H9 (cell line): ENCODE data around the gene INTS15. TPM values are rescaled to one million over a fixed set of nuclear protein-coding genes. Genes with fewer than 3 reads are reported as not detected.

Experiments used
- DNase-seq: peaks from one replicate; pipeline ENCODE4 v3.0.0-alpha.2; 2017
- H2AFZ ChIP-seq: one replicate; pipeline ENCODE4 v1.6.1; 2013; ENCODE audit warnings: mild to moderate bottlenecking, low read length, control low read depth, moderate library complexity
- H2AK5ac ChIP-seq: 2 replicates; pipeline ENCODE4 v1.6.1; 2013; ENCODE audit warnings: low read length, control low read depth, mixed read lengths; ENCODE audit not compliant: insufficient read length
- H2BK120ac ChIP-seq: one replicate; pipeline ENCODE4 v1.6.1; 2013; ENCODE audit warnings: low read depth, mild to moderate bottlenecking, low read length, control low read depth, inconsistent platforms; ENCODE audit not compliant: poor library complexity, severe bottlenecking
- H2BK12ac ChIP-seq: 2 replicates; pipeline ENCODE4 v1.6.1; 2013; ENCODE audit warnings: low read length, control low read depth, mixed read lengths, low read depth; ENCODE audit not compliant: insufficient read length
- H2BK15ac ChIP-seq: 2 replicates; pipeline ENCODE4 v1.6.1; 2013; ENCODE audit warnings: low read depth, low read length, control low read depth
- H2BK20ac ChIP-seq: one replicate; pipeline ENCODE4 v1.6.1; 2013; ENCODE audit warnings: low read depth, mild to moderate bottlenecking, low read length, control low read depth, inconsistent platforms; ENCODE audit not compliant: poor library complexity, severe bottlenecking
- H2BK5ac ChIP-seq: 2 replicates; pipeline ENCODE4 v1.6.1; 2013; ENCODE audit warnings: low read length, control low read depth, mixed read lengths; ENCODE audit not compliant: insufficient read length
- H3K14ac ChIP-seq: 2 replicates; pipeline ENCODE4 v1.6.1; 2013; ENCODE audit warnings: low read length, control low read depth; ENCODE audit not compliant: insufficient read depth
- H3K18ac ChIP-seq: 2 replicates; pipeline ENCODE4 v1.6.1; 2013; ENCODE audit warnings: low read depth, mild to moderate bottlenecking, mixed read lengths, low read length, control low read depth; ENCODE audit not compliant: insufficient read length
- H3K23ac ChIP-seq: 2 replicates; pipeline ENCODE4 v1.6.1; 2013; ENCODE audit warnings: low read length, control low read depth, mixed read lengths, low read depth; ENCODE audit not compliant: insufficient read length
- H3K23me2 ChIP-seq: 2 replicates; pipeline ENCODE4 v1.6.1; 2013; ENCODE audit warnings: low read depth, mild to moderate bottlenecking, mixed read lengths, low read length, control low read depth; ENCODE audit not compliant: insufficient read length, poor library complexity, severe bottlenecking
- H3K27ac ChIP-seq: 2 replicates; pipeline ENCODE4 v1.5.1; 2013; ENCODE audit warnings: low read length, control low read depth, mixed read lengths, low read depth; ENCODE audit not compliant: insufficient read length
- H3K27me3 ChIP-seq: 2 replicates; pipeline ENCODE4 v1.6.1; 2013; ENCODE audit warnings: low read length, control low read depth, inconsistent platforms; ENCODE audit not compliant: insufficient read depth
- H3K4ac ChIP-seq: 2 replicates; pipeline ENCODE4 v1.6.1; 2013; ENCODE audit warnings: low read depth, mild to moderate bottlenecking, control low read depth, inconsistent platforms, low read length, moderate library complexity
- H3K4me1 ChIP-seq: 2 replicates; pipeline ENCODE4 v1.6.1; 2013; ENCODE audit warnings: low read length, control low read depth, inconsistent platforms; ENCODE audit not compliant: insufficient read depth
- H3K4me2 ChIP-seq: 2 replicates; pipeline ENCODE4 v1.6.1; 2013; ENCODE audit warnings: low read length, control low read depth, mixed read lengths; ENCODE audit not compliant: insufficient read length, insufficient read depth
- H3K56ac ChIP-seq: 2 replicates; pipeline ENCODE4 v1.6.1; 2013; ENCODE audit warnings: low read depth, mild to moderate bottlenecking, mixed read lengths, low read length, control low read depth; ENCODE audit not compliant: insufficient read length
- H3K79me1 ChIP-seq: 2 replicates; pipeline ENCODE4 v1.6.1; 2013; ENCODE audit warnings: low read depth, mild to moderate bottlenecking, moderate library complexity, low read length, control low read depth, inconsistent platforms; ENCODE audit not compliant: insufficient read depth, poor library complexity, severe bottlenecking
- H3K79me2 ChIP-seq: 2 replicates; pipeline ENCODE4 v1.6.1; 2013; ENCODE audit warnings: low read length, control low read depth, inconsistent platforms; ENCODE audit not compliant: insufficient read depth
- H3K9ac ChIP-seq: 2 replicates; pipeline ENCODE4 v1.6.1; 2013; ENCODE audit warnings: low read length, control low read depth, mixed read lengths; ENCODE audit not compliant: insufficient read length; ENCODE audit errors: extremely low read depth
- H3K9me3 ChIP-seq: one replicate; pipeline ENCODE4 v1.6.1; 2013; ENCODE audit warnings: low read depth, low read length, inconsistent platforms; ENCODE audit not compliant: control insufficient read depth
- H3T11ph ChIP-seq: one replicate; pipeline ENCODE4 v1.6.1; 2013; ENCODE audit warnings: mild to moderate bottlenecking, low read length, control low read depth, inconsistent platforms
- H4K20me1 ChIP-seq: one replicate; pipeline ENCODE4 v1.6.1; 2013; ENCODE audit not compliant: control insufficient read depth, insufficient read length, insufficient read depth
- H4K5ac ChIP-seq: 2 replicates; pipeline ENCODE4 v1.6.1; 2013; ENCODE audit warnings: low read depth, mild to moderate bottlenecking, mixed read lengths, low read length, control low read depth; ENCODE audit not compliant: insufficient read length
- H4K8ac ChIP-seq: replicated peaks from 2 replicates; pipeline ENCODE4 v1.6.1; 2013; ENCODE audit warnings: low read length, control low read depth, mixed read lengths, low read depth; ENCODE audit not compliant: insufficient read length
- H4K91ac ChIP-seq: 2 replicates; pipeline ENCODE4 v1.6.1; 2013; ENCODE audit warnings: low read depth, mild to moderate bottlenecking, moderate library complexity, mixed read lengths, low read length, control low read depth; ENCODE audit not compliant: insufficient read length
- H3K27ac Mint-ChIP-seq, 3 experiments: 2 replicates in 2 of 3; 3 replicates in 1 of 3; pipeline ENCODE4 v1.8.0; 2020 to 2021; ENCODE audit warnings: mixed read lengths in 3 of 3, mild to moderate bottlenecking in 1 of 3, moderate library complexity in 1 of 3
- H3K27me3 Mint-ChIP-seq: 2 replicates; pipeline ENCODE4 v1.8.0; 2021; ENCODE audit warnings: low read depth, mild to moderate bottlenecking, moderate library complexity, mixed read lengths
- H3K36me3 Mint-ChIP-seq, 3 experiments: 2 replicates in 2 of 3; 3 replicates in 1 of 3; pipeline ENCODE4 v1.8.0; 2020 to 2021; ENCODE audit warnings: low read depth in 3 of 3, mixed read lengths in 3 of 3; ENCODE audit not compliant: insufficient read depth in 1 of 3
- H3K4me1 Mint-ChIP-seq, 2 experiments: 2 replicates each; pipeline ENCODE4 v1.8.0; 2020; ENCODE audit warnings: mixed read lengths in 2 of 2
- H3K4me3 Mint-ChIP-seq, 2 experiments: 2 replicates in 1 of 2; 3 replicates in 1 of 2; pipeline ENCODE4 v1.8.0; 2020 to 2021; ENCODE audit warnings: mild to moderate bottlenecking in 2 of 2, mixed read lengths in 2 of 2, moderate library complexity in 1 of 2
- H3K9me3 Mint-ChIP-seq, 2 experiments: 2 replicates in 1 of 2; 3 replicates in 1 of 2; pipeline ENCODE4 v1.8.0; 2020; ENCODE audit warnings: mild to moderate bottlenecking in 2 of 2, mixed read lengths in 2 of 2, moderate library complexity in 1 of 2
- CTCF ChIP-seq: fragments of 200-600 bp; sonication (generic); conservative IDR thresholded peaks from 3 replicates; pipeline ENCODE4 v1.8.0; 2021; ENCODE audit warnings: antibody characterized with exemption, mild to moderate bottlenecking
- WGBS: extraction: QIAGEN DNeasy Blood & Tissue Kit; methylation state at CpG from one replicate; pipeline ENCODE4 v1.1.7; 2013; ENCODE audit warnings: missing lambda C conversion rate, low lambda C conversion rate, mixed read lengths; ENCODE audit not compliant: insufficient read length; ENCODE audit errors: extremely low coverage; 5-methylcytosine and 5-hydroxymethylcytosine counted together
- total RNA-seq: library from RNA; stranded (reverse); gene quantifications from 2 replicates; pipeline ENCODE4 v1.2.1, GENCODE V29; 2021

INTS15 gene
- total RNA-seq, 1 experiment from 2014 or later, result 42.9 TPM

GRCh38 chr7:6575281-6576023, 14.4 kb upstream of the INTS15 start:
- no peak overlapping the region for H3K4me2 ChIP-seq
- no peak overlapping the region for H3K23ac ChIP-seq
- Mint-ChIP-seq H3K27ac (no peak overlapping the region), H3K4me3 (no peak overlapping the region), H3K27me3 (peaks cover 2% of the 10 kb centered on the region), H3K4me1 (peaks cover 0 to 2% of the 10 kb centered on the region in 2 experiments; a peak in 1 of 4 replicates), H3K36me3 (peaks cover 3 to 18% (median 9%) of the 10 kb centered on the region in 3 experiments; a peak in 6 of 7 replicates), H3K9me3 (no peaks in the 10 kb centered on the region)
- H3T11ph ChIP-seq, result no peak overlapping the region
- H3K27me3 ChIP-seq, result no peaks in the 10 kb centered on the region
- no CpG with 5 or more reads among the region's 9 CpGs for WGBS
- no peak overlapping the region for H2BK5ac ChIP-seq
- no peak overlapping the region for H2BK120ac ChIP-seq
- H2AK5ac ChIP-seq, result no peak overlapping the region
- no peak for TF ChIP-seq CTCF
- H3K79me1 ChIP-seq, result no peaks in the 10 kb centered on the region
- no peak overlapping the region for H3K27ac ChIP-seq
- H2AFZ ChIP-seq, result no peak overlapping the region
- no peak overlapping the region for H2BK15ac ChIP-seq
- H4K91ac ChIP-seq, result no peak overlapping the region
- no peaks in the 10 kb centered on the region for H3K4me1 ChIP-seq
- no peak overlapping the region for H3K4ac ChIP-seq
- H4K5ac ChIP-seq, result no peak overlapping the region
- no peak overlapping the region for H2BK20ac ChIP-seq
- no peaks in the 10 kb centered on the region for H3K23me2 ChIP-seq
- H2BK12ac ChIP-seq, result no peak overlapping the region
- H4K20me1 ChIP-seq, result no peaks in the 10 kb centered on the region
- no peak overlapping the region for H3K56ac ChIP-seq
- no peak overlapping the region for H3K9ac ChIP-seq
- no peak for DNase-seq
- no peak overlapping the region for H3K18ac ChIP-seq
- H4K8ac ChIP-seq, result no peak overlapping the region
- no peaks in the 10 kb centered on the region for H3K9me3 ChIP-seq
- H3K14ac ChIP-seq, result no peak overlapping the region
- no peaks in the 10 kb centered on the region for H3K79me2 ChIP-seq
